Testis (tissue), 3 donors: ENCODE measurements around the gene TCEAL6. TPM values are rescaled to one million over a fixed set of nuclear protein-coding genes. Genes with fewer than 3 reads are reported as not detected.
"Not testable (repeated sequence)": the region's sequence is repeated elsewhere in the genome, so short reads cannot be mapped to it uniquely, and the experiment has no call there.

ENCODE experiments used
- DNase-seq: peaks from one replicate; pipeline ENCODE4 v3.0.0-alpha.2; 2019
- H3K27ac ChIP-seq, 2 donors: fragments of 200-600 bp; sonication (generic); one replicate each; pipeline ENCODE4 v1.5.1; 2019
- H3K27me3 ChIP-seq: fragments of 200-600 bp; sonication (generic); one replicate; pipeline ENCODE4 v1.5.1; 2019
- H3K36me3 ChIP-seq: fragments of 200-600 bp; sonication (generic); one replicate; pipeline ENCODE4 v1.5.1; 2017; ENCODE audit warnings: low read depth; ENCODE audit errors: missing control alignments
- H3K4me1 ChIP-seq: fragments of 200-600 bp; sonication (generic); one replicate; pipeline ENCODE4 v1.5.1; 2019
- H3K4me3 ChIP-seq, 2 donors: fragments of 200-600 bp; sonication (generic); one replicate each; pipeline ENCODE4 v1.5.1; 2017 to 2019
- H3K9me3 ChIP-seq: fragments of 200-600 bp; sonication (generic); one replicate; pipeline ENCODE4 v1.5.1; 2017
- POLR2A ChIP-seq: fragments of 450-650 bp; IDR thresholded peaks from one replicate; pipeline ENCODE4 v1.6.1; 2017; ENCODE audit warnings: antibody characterized with exemption, mild to moderate bottlenecking, moderate library complexity
- WGBS, 2 donors: methylation state at CpG; one replicate each; pipeline ENCODE4 v1.1.5; 2018; 5-methylcytosine and 5-hydroxymethylcytosine counted together
- intact Hi-C: fragments of 100-400 bp; cut with DNase I; formaldehyde crosslinking; loops from one replicate; pipeline ENCODE4 v1.15.1; 2023; ENCODE audit warnings: low total_unique reads
- polyA plus RNA-seq: library from polyadenylated mRNA; stranded (reverse); fragments of 350-450 nt; fragmentation: Illumina TruSeq; extraction: RNeasy Lipid Tissue Mini Kit (QIAGEN cat#74804); gene quantifications from one replicate; pipeline ENCODE4 v1.2.3, GENCODE V29; 2014; ENCODE audit warnings: low read depth, low replicate concordance; ENCODE audit not compliant: insufficient read depth
- total RNA-seq, 2 donors: library from RNA; depleted of rRNA; stranded (reverse); fragments of >200 nt; gene quantifications; one replicate each; pipeline ENCODE4 v1.2.3, GENCODE V29; 2016
- TF ChIP-seq, protein P1 (sequence below), 3 experiments: fragments of 450-650 bp in 2 of 3; fragments of 200-600 bp in 1 of 3; sonication (generic) in 1 of 3; IDR thresholded peaks; one replicate each; pipeline ENCODE4 v1.5.1; 2016 to 2019; ENCODE audit warnings: antibody characterized with exemption in 3 of 3, mild to moderate bottlenecking in 2 of 3, moderate library complexity in 1 of 3

TCEAL6 gene
- total and polyA plus RNA-seq, 3 donors from 2014 or later, result 40.3 to 54.4 (median 51.9) TPM

DNA sequence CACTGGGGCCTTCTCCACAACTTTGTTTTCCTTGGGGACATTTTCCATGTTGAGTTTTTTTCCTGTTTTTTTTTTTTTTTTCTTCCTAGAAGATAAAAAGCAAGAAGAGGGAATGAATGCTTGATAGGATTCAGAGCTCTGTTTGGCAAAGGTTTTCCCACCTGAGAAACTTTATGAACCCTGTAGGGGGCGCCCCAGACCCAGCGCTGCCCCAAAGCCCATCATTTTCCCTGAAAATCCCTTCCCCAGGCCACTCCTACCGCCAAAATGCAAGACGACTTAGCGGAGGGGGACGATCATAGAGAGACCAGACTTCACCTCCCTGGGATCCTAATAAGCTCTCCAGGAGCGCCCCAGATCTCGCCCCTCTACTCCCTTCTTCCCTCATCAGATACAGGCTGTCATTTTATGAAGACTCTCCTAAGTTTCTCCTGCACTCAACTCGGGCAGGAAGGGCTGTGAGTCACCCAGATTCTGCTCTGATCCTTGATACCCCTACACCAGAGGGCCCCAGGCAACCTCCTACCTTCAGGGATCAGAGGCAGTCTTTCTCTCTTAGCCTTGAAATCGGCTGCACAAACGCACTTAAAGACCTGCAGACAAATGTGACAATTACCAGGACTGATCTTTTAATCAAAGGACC is 12.1 kb upstream of the TCEAL6 start:
- intact Hi-C loops, result no loop called here
- peak overlapping the region in 1 of 2 donors; percentile 56 for H3K4me3 ChIP-seq
- TF ChIP-seq POLR2A, result no peak
- TF ChIP-seq, protein P1, sequence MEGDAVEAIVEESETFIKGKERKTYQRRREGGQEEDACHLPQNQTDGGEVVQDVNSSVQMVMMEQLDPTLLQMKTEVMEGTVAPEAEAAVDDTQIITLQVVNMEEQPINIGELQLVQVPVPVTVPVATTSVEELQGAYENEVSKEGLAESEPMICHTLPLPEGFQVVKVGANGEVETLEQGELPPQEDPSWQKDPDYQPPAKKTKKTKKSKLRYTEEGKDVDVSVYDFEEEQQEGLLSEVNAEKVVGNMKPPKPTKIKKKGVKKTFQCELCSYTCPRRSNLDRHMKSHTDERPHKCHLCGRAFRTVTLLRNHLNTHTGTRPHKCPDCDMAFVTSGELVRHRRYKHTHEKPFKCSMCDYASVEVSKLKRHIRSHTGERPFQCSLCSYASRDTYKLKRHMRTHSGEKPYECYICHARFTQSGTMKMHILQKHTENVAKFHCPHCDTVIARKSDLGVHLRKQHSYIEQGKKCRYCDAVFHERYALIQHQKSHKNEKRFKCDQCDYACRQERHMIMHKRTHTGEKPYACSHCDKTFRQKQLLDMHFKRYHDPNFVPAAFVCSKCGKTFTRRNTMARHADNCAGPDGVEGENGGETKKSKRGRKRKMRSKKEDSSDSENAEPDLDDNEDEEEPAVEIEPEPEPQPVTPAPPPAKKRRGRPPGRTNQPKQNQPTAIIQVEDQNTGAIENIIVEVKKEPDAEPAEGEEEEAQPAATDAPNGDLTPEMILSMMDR (IDR thresholded peaks at IDR 0.05), result peak in 1 of 3 experiments; percentile 26
- no peaks in the 10 kb centered on the region for H3K4me1 ChIP-seq
- H3K36me3 ChIP-seq, result no peaks in the 10 kb centered on the region
- H3K9me3 ChIP-seq, result no peaks in the 10 kb centered on the region
- H3K27ac ChIP-seq, result peak overlapping the region in 1 of 2 donors; percentile 50
- WGBS, 2 donors, result 1 to 5% methylated on average over 10 to 11 of the region's 11 CpGs
- DNase-seq, result peak; percentile 27
- H3K27me3 ChIP-seq, result no peaks in the 10 kb centered on the region

DNA sequence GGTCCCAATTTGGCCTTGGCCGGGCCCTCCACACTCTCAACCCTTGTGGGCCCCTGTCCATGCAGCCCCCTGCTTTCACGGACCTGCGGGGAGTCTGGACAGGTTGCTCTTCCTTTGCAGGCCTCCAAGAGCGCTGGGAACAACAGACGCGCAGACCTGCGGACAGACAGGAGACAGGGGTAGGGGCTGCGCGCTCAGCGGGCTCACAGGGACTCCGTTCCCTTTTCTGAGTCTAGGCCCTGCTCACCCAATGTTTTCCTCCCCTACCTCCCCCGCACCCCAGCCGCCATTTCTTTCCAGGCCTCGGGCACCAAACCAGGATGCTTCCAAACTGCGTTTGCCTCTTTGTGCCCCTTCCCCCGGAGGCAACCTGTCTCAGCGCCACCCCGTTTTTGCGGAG is 650 bp downstream of the TCEAL6 start:
- DNase-seq, H3K9me3 ChIP-seq, H3K27me3 ChIP-seq, intact Hi-C loops, H3K36me3 ChIP-seq, H3K4me1 ChIP-seq: not testable (repeated sequence)
- Histone ChIP-seq H3K27ac (peak overlapping the region in 1 of 2 donors; percentile 24), H3K4me3 (peak overlapping the region in 1 of 2 donors; percentile 48)
- 1 to 2% methylated on average over 8 to 10 of the region's 19 CpGs for WGBS, 2 donors

DNA sequence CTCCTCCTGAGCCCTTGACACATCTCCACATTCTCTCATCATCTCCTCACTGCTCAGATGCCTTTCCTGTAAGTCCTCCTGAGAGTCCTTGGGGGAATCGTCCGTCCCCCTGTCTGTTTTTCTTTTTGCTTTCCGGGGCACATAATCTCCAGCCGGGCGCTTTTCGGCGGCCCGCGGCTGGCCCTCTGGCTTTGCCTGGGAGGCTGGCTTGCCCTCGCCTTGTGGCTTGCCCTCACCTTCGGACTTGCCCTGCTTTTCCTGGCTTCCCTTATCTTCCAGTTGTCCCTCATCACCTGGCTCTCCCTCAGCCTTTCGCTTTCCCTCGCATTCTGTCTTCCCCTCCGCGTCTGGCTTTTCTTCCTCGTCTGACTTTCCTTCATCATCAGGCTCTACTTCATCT is 1.4 kb downstream of the TCEAL6 start:
- DNase-seq, H3K36me3 ChIP-seq, H3K4me1 ChIP-seq, H3K27ac ChIP-seq, H3K27me3 ChIP-seq, H3K9me3 ChIP-seq, H3K4me3 ChIP-seq, intact Hi-C loops: not testable (repeated sequence)
- WGBS, 2 donors, result 28 to 41% methylated on average over 11 to 16 of the region's 16 CpGs

DNA sequence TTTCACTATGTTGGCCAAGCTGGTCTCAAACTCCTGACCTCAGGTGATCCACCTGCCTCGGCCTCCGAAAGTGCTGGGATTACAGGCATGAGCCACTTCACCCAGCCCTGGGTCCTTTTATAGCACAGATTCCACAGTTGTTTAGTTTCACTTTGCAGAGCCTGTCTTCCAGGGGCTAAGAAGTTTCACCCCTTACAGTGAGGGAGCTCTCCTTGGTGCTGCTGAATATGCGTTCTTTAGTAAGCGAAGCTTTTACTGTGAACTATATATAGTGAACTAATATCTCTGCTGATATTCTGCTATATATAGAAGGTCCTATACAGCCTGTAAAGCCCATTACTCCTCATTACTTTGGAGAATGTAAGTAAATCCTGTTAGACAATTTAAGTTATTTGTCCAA is 4.2 kb downstream of the TCEAL6 start:
- H3K4me3 ChIP-seq, result no peak overlapping the region
- no peaks in the 10 kb centered on the region for H3K27me3 ChIP-seq
- WGBS, 2 donors, result 53 to 60% methylated on average over 4 of the region's 4 CpGs
- TF ChIP-seq, protein P1 (IDR thresholded peaks at IDR 0.05), result no peak
- TF ChIP-seq POLR2A, result no peak
- no peaks in the 10 kb centered on the region for H3K9me3 ChIP-seq
- no peaks in the 10 kb centered on the region for H3K4me1 ChIP-seq
- no peak overlapping the region for H3K27ac ChIP-seq
- intact Hi-C loops, result no loop called here
- no peaks in the 10 kb centered on the region for H3K36me3 ChIP-seq
- no peak for DNase-seq

DNA sequence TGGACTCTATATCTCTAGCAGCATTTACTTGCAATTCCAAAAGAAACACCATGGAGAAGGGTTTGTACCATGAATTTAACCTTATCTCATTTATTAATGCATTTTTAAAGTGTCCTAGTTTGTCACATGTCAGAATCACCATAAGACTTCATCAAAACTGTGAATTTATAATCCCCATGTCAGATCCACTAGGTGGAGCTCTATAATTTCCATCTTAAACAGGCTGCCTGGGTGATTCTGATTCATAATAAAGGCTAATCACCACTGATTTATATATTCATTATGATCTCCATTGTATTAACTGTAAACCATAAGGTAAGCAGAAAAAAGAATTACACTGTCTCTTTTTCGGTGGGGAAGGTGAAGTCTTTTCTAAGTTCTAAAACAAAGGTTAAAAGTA is 12.8 kb downstream of the TCEAL6 start:
- Histone ChIP-seq H3K36me3 (no peaks in the 10 kb centered on the region), H3K27me3 (no peaks in the 10 kb centered on the region), H3K9me3 (no peaks in the 10 kb centered on the region), H3K4me1 (no peaks in the 10 kb centered on the region), H3K4me3 (no peak overlapping the region), H3K27ac (no peak overlapping the region)
- intact Hi-C loops, result no loop called here
- DNase-seq, result no peak
- TF ChIP-seq, protein P1 (IDR thresholded peaks at IDR 0.05), result no peak
- WGBS, 2 donors, result 76 to 79% methylated on average over 1 of the region's 1 CpG

DNA sequence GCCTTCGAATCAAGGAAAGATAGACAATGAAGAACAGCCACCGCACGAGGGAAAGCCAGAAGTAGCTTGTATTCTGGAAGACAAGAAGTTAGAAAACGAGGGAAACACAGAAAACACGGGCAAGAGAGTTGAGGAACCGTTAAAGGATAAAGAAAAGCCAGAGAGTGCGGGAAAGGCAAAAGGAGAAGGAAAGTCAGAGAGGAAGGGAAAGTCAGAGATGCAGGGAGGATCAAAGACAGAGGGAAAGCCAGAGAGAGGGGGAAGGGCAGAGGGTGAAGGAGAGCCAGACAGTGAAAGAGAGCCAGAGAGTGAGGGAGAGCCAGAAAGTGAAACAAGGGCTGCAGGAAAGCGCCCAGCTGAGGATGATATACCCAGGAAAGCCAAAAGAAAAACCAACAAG is 15.4 kb downstream of the TCEAL6 start:
- Histone ChIP-seq H3K27ac (peak overlapping the region in 1 of 2 donors; percentile 65), H3K27me3 (no peaks in the 10 kb centered on the region), H3K4me1 (no peaks in the 10 kb centered on the region), H3K4me3 (no peak overlapping the region), H3K9me3 (no peaks in the 10 kb centered on the region), H3K36me3 (no peaks in the 10 kb centered on the region)
- TF ChIP-seq, protein P1 (IDR thresholded peaks at IDR 0.05), result no peak
- TF ChIP-seq POLR2A, result no peak
- WGBS, 2 donors, result 25 to 42% methylated on average over 8 of the region's 8 CpGs
- DNase-seq, result no peak
- intact Hi-C loops, result no loop called here

DNA sequence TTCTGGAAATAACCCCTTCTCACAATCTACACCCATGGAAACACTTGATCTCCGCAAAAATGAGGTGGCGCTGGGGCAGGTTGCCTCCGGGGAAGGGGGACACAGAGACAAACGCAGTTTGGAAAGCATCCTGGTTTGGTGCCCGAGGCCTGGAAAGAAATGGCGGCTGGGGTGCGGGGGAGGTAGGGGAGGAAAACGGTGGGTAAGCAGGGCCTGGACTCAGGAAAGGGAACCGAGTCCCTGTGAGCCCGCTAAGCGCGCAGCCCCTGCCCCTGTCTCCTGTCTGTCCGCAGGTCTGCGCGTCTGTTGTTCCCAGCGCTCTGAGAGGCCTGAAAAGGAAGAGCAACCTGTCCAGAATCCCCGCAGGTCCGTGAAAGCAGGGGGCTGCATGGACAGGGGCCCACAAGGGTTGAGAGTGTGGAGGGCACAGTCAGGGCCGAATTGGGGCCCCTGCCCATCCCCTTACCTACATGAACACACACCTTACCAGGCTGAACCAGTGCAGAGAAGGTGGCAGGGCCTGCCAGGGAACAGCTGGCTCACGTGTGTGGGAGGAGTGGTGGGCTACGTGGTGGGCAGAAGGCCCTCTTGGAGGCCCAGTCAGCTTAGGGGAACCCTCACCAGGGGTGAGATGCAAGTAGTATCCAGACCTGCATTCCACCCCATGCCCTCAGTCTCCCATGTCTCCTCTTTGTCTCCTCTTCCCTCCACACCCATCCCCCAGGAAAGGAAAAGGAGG is 16.0 kb downstream of the TCEAL6 start:
- H3K4me1 ChIP-seq, H3K27me3 ChIP-seq, intact Hi-C loops, H3K9me3 ChIP-seq, DNase-seq, H3K36me3 ChIP-seq: not testable (repeated sequence)
- Histone ChIP-seq H3K4me3 (peak overlapping the region; percentile 2 to 58), H3K27ac (peak overlapping the region; percentile 65 to 68)
- 4 to 10% methylated on average over 9 to 11 of the region's 21 CpGs for WGBS, 2 donors

DNA sequence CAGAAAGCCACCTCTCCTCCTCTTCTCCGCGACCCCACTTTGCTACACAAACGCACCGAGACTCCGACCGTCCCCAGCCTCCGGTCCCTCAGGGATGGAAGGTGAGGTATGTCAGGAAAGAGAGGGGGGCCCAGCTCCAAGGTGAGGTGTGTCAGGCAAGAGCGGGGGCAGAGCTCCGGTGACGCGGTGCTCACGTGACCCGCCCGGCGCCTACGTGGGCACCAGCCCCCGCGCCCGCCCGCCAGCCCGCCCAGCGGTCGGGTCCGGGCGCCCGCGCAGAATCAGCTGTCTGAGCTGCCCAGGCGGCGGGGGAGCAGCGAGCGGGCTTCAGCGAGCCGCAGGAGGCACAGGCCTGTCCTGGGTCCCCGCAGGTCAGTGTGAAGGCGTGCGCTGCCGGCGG is 16.8 kb downstream of the TCEAL6 start, which contains the start of gene TCEAL2:
Gene TCEAL2 (plus strand): TSS at position 244 of the 400 bp plus-strand sequence. CDS start 1,152 bp downstream, outside the sequence.
- Histone ChIP-seq H3K4me3 (peak within 1 kb of the TSS; percentile 2 to 58), H3K27ac (peak within 1 kb of the TSS; percentile 65 to 68)
- H3K9me3 ChIP-seq, intact Hi-C loops, H3K27me3 ChIP-seq, H3K4me1 ChIP-seq, H3K36me3 ChIP-seq: not testable (repeated sequence)
- DNase-seq, result peak; percentile 66
- WGBS, 2 donors, result 1% methylated on average over 10 of the region's 38 CpGs; no CpG with 5 or more reads in 1 of the 2 donors
